K562 (cell line): ENCODE results near the gene TSPAN18. TPM values are rescaled to one million over a fixed set of nuclear protein-coding genes. Genes with fewer than 3 reads are reported as not detected.

ENCODE experiments used
- BRD4 ChIP-seq: fragments of 200-600 bp; sonication (generic); IDR thresholded peaks from 2 replicates; pipeline ENCODE4 v1.6.1; 2017; ENCODE audit warnings: inconsistent platforms
- CTCF ChIP-seq, 3 experiments: IDR thresholded peaks in 2 of 3; conservative IDR thresholded peaks in 1 of 3; 2 replicates each; pipeline ENCODE4 v1.5.1; 2011 to 2012; ENCODE audit warnings: low read length in 3 of 3, mild to moderate bottlenecking in 3 of 3, control low read depth in 2 of 3, improper control_type of control experiment in 1 of 3, inconsistent platforms in 1 of 3, low read depth in 1 of 3, mixed read lengths in 1 of 3, moderate library complexity in 1 of 3; ENCODE audit not compliant: insufficient read depth in 2 of 3
- EWSR1 ChIP-seq: fragments of 450-650 bp; IDR thresholded peaks from 2 replicates; pipeline ENCODE4 v1.6.1; 2018; ENCODE audit warnings: borderline replicate concordance, mild to moderate bottlenecking, low read depth, moderate library complexity; ENCODE audit not compliant: partially characterized antibody
- JUND ChIP-seq, 2 experiments: IDR thresholded peaks; 2 replicates in 1 of 2; 3 replicates in 1 of 2; pipeline ENCODE4 v1.6.1; 2011; ENCODE audit warnings: borderline replicate concordance in 2 of 2, low read depth in 2 of 2, low read length in 2 of 2, improper control_type of control experiment in 1 of 2, missing biosample characterization in 1 of 2, missing genetic modification characterization in 1 of 2, missing genetic modification reagents in 1 of 2
- NFRKB ChIP-seq: fragments of 450-650 bp; IDR thresholded peaks from 2 replicates; pipeline ENCODE4 v1.6.1; 2016; ENCODE audit warnings: low read depth
- RBM34 ChIP-seq: fragments of 200-400 bp; formaldehyde crosslinking; IDR thresholded peaks from 2 replicates; pipeline ENCODE4 v1.6.1; 2018; ENCODE audit warnings: low read length, borderline replicate concordance; ENCODE audit not compliant: insufficient read depth
- SIX5 ChIP-seq, 2 experiments: IDR thresholded peaks; 2 replicates each; pipeline ENCODE4 v1.6.1; 2011; ENCODE audit warnings: low read length in 2 of 2, borderline replicate concordance in 1 of 2, low read depth in 1 of 2, mild to moderate bottlenecking in 1 of 2, moderate library complexity in 1 of 2; ENCODE audit not compliant: insufficient read depth in 1 of 2
- ZNF695 ChIP-seq: fragments of 450-650 bp; formaldehyde crosslinking; IDR thresholded peaks from 2 replicates; pipeline ENCODE4 v1.4.0; 2020; ENCODE audit warnings: mild to moderate bottlenecking, moderate library complexity
- polyA plus RNA-seq, 8 experiments: library from polyadenylated mRNA; depleted of rRNA in 4 of 8; stranded (reverse) in 5 of 8; unstranded in 3 of 8; fragments of >200 nt; fragmentation: Nextera tagmentation in 2 of 8; fragmentation: Illumina TruSeq in 1 of 8; extraction: Ambion mirVana in 2 of 8; extraction: Trizol in 1 of 8; gene quantifications; 2 replicates each; pipeline versions ENCODE4 v1.2.1 to v1.2.3, GENCODE V29; 2011 to 2014; ENCODE audit warnings: inconsistent platforms in 1 of 8, missing spikeins in 1 of 8
- total RNA-seq, 7 experiments: library from RNA; depleted of rRNA in 6 of 7; stranded (reverse); fragments of >200 nt in 6 of 7; fragmentation: Illumina TruSeq in 2 of 7; extraction: Trizol in 2 of 7; gene quantifications; 2 replicates each; pipeline versions ENCODE4 v1.2.1 to v1.2.3, GENCODE V29; 2011 to 2021; ENCODE audit warnings: low replicate concordance in 1 of 7
- TF ChIP-seq, protein P1 (sequence below): fragments of 250-450 bp; sonication (Bioruptor Pico); IDR thresholded peaks from 2 replicates; pipeline ENCODE4 v1.8.0; 2022; ENCODE audit warnings: moderate library complexity, mild to moderate bottlenecking, inconsistent platforms

TSPAN18 gene
- total and polyA plus RNA-seq, 9 of the 15 experiments (the other 6 are each of a cell fraction or from before 2014, with no cell fraction given) = 0.17 to 0.35 (median 0.22) TPM; not detected in 4

- TF ChIP-seq CTCF (IDR thresholded peaks at IDR 0.05 in 2 of 3, conservative IDR thresholded peaks at IDR 0.05 in 1 of 3; ENCODE audit: insufficient read depth in 2 of 3, low read depth in 1 of 3, low read length in 3 of 3) (peak; percentile 21 to 48 (median 24); a peak in 3 of 6 replicates), BRD4 (no peak), JUND (IDR thresholded peaks at IDR 0.05; ENCODE audit: borderline replicate concordance, low read depth, low read length) (no peak), JUND (tag; IDR thresholded peaks at IDR 0.05; ENCODE audit: borderline replicate concordance, low read depth, low read length) (no peak), RBM34 (no peak), ZNF695 (CRISPR knock-in tag) (no peak), NFRKB (no peak), EWSR1 (no peak), SIX5 (IDR thresholded peaks at IDR 0.05; ENCODE audit: borderline replicate concordance in 1 of 2, insufficient read depth in 1 of 2, low read depth in 1 of 2, low read length in 2 of 2) (no peak)
- TF ChIP-seq, protein P1, sequence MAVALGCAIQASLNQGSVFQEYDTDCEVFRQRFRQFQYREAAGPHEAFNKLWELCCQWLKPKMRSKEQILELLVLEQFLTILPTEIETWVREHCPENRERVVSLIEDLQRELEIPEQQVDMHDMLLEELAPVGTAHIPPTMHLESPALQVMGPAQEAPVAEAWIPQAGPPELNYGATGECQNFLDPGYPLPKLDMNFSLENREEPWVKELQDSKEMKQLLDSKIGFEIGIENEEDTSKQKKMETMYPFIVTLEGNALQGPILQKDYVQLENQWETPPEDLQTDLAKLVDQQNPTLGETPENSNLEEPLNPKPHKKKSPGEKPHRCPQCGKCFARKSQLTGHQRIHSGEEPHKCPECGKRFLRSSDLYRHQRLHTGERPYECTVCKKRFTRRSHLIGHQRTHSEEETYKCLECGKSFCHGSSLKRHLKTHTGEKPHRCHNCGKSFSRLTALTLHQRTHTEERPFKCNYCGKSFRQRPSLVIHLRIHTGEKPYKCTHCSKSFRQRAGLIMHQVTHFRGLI (CRISPR knock-in tag) = no peak
Measured at GRCh38 chr11:44785856-44786607, 59.3 kb downstream of the TSPAN18 start (continued).
